ENCODE data around the gene GPR78. TPM values are rescaled to one million over a fixed set of nuclear protein-coding genes. Genes with fewer than 3 reads are reported as not detected.

Gene GPR78
- total and polyA plus RNA-seq, 2 donors: 0.05 to 0.91 TPM

DNA sequence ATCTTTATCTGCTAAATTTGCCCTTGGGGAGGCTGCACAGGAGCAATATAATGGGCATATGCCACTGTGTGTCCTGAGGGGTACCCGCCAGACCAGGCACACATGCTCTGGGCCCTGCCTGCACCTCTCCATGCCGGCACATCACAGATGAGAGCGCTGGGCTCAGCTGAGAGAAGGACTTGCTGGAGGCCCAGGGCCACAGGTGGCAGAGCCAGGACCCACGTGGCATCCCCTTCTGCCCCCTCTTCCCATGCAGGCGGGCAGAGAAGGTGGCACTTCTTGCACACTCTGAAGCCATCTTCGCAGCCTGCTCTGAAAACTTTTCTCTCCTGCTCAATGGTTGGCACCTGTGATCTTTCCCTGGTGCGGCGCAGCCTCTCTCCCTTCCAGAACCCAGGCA lies 32.5 kb downstream of the GPR78 start:
- 91% methylated on average over 8 of the region's 8 CpGs for WGBS
- no peak overlapping the region for H3K27ac ChIP-seq (ENCODE audit: low read depth in 1 of 2, low read length in 1 of 2)
- no peaks in the 10 kb centered on the region for H3K4me1 ChIP-seq (ENCODE audit: control insufficient read depth in 2 of 2, insufficient read depth in 2 of 2, low read length in 2 of 2)
- H3K36me3 ChIP-seq (ENCODE audit: control insufficient read depth in 2 of 2, insufficient read depth in 2 of 2, low read length in 1 of 2): no peaks in the 10 kb centered on the region
- no peak overlapping the region for H3K4me3 ChIP-seq (ENCODE audit: low read length in 2 of 2)
- no peaks in the 10 kb centered on the region for H3K9me3 ChIP-seq (ENCODE audit: control insufficient read depth in 2 of 2, insufficient read depth in 1 of 2, low read length in 1 of 2)
- DNase-seq (ENCODE audit: low read depth in 6 of 9, low spot score in 9 of 9): no peak
- H3K27me3 ChIP-seq (ENCODE audit: control insufficient read depth in 2 of 2, insufficient read depth in 1 of 2, low read length in 1 of 2): peaks cover 0 to 2% of the 10 kb centered on the region in 2 donors

GRCh38 chr4:8613421-8614364 lies 33.5 kb downstream of the GPR78 start:
- no peaks in the 10 kb centered on the region for H3K4me1 ChIP-seq (ENCODE audit: control insufficient read depth in 2 of 2, insufficient read depth in 2 of 2, low read length in 2 of 2)
- no peaks in the 10 kb centered on the region for H3K27me3 ChIP-seq (ENCODE audit: control insufficient read depth in 2 of 2, insufficient read depth in 1 of 2, low read length in 1 of 2)
- H3K9me3 ChIP-seq (ENCODE audit: control insufficient read depth in 2 of 2, insufficient read depth in 1 of 2, low read length in 1 of 2): no peaks in the 10 kb centered on the region
- H3K36me3 ChIP-seq (ENCODE audit: control insufficient read depth in 2 of 2, insufficient read depth in 2 of 2, low read length in 1 of 2): no peaks in the 10 kb centered on the region
- WGBS: 97% methylated on average over 35 of the region's 35 CpGs
- H3K27ac ChIP-seq (ENCODE audit: low read depth in 1 of 2, low read length in 1 of 2): no peak overlapping the region
- H3K4me3 ChIP-seq (ENCODE audit: low read length in 2 of 2): no peak overlapping the region
- DNase-seq (ENCODE audit: low read depth in 6 of 9, low spot score in 9 of 9): no peak

DNA sequence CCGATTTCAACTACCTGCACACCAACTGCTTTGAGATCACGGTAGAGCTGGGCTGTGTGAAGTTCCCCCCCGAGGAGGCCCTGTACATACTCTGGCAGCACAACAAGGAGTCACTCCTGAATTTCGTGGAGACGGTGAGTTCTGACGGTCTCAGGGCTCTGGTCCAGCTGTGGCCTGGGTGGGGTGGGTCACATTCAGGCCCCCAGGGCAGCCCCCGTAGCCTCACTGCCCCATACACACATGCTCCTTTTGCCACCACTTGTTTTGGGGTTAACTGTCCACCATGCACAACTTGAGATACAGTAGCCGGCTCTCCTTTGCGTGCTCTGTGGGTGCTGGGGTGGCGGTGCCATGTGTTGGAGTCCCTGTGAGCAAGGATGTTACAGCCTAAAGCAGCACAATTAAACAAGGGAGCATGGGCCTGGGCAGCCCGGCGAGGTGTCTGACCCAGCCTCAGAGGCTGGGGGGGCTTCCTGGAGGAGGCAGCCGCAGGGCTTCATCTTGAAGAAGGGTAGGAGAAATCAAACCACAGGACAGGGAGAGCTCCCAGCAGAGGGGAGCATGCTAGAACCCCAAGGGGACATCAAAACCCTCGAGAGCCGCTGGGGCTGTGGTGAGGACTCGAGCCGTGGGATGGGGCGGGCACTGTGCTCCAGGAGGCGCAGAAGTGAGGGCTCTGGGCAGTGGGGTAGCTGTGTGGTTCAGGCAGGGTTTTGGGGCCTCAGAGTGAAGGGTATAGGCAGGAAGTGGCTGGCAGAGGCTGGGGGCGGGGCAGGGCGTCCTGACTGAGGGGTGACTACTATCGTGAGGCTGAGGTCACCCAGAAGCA lies 34.4 kb downstream of the GPR78 start:
- H3K27me3 ChIP-seq (ENCODE audit: control insufficient read depth in 2 of 2, insufficient read depth in 1 of 2, low read length in 1 of 2): no peaks in the 10 kb centered on the region
- H3K36me3 ChIP-seq (ENCODE audit: control insufficient read depth in 2 of 2, insufficient read depth in 2 of 2, low read length in 1 of 2): no peaks in the 10 kb centered on the region
- H3K4me3 ChIP-seq (ENCODE audit: low read length in 2 of 2): no peak overlapping the region
- H3K27ac ChIP-seq (ENCODE audit: low read depth in 1 of 2, low read length in 1 of 2): no peak overlapping the region
- H3K9me3 ChIP-seq (ENCODE audit: control insufficient read depth in 2 of 2, insufficient read depth in 1 of 2, low read length in 1 of 2): no peaks in the 10 kb centered on the region
- 61% methylated on average over 22 of the region's 22 CpGs for WGBS
- no peaks in the 10 kb centered on the region for H3K4me1 ChIP-seq (ENCODE audit: control insufficient read depth in 2 of 2, insufficient read depth in 2 of 2, low read length in 2 of 2)
- DNase-seq (ENCODE audit: low read depth in 6 of 9, low spot score in 9 of 9): no peak

- Histone ChIP-seq H3K4me1 (ENCODE audit: control insufficient read depth in 2 of 2, insufficient read depth in 2 of 2, low read length in 2 of 2) (no peaks in the 10 kb centered on the region), H3K27ac (ENCODE audit: low read depth in 1 of 2, low read length in 1 of 2) (no peak overlapping the region), H3K9me3 (ENCODE audit: control insufficient read depth in 2 of 2, insufficient read depth in 1 of 2, low read length in 1 of 2) (no peaks in the 10 kb centered on the region), H3K4me3 (ENCODE audit: low read length in 2 of 2) (no peak overlapping the region), H3K27me3 (ENCODE audit: control insufficient read depth in 2 of 2, insufficient read depth in 1 of 2, low read length in 1 of 2) (no peaks in the 10 kb centered on the region), H3K36me3 (ENCODE audit: control insufficient read depth in 2 of 2, insufficient read depth in 2 of 2, low read length in 1 of 2) (no peaks in the 10 kb centered on the region)
- 93% methylated on average over 13 of the region's 13 CpGs for WGBS
- no peak for DNase-seq (ENCODE audit: low read depth in 6 of 9, low spot score in 9 of 9)
Observed at GRCh38 chr4:8615366-8615765, 35.2 kb downstream of the GPR78 start.

DNA sequence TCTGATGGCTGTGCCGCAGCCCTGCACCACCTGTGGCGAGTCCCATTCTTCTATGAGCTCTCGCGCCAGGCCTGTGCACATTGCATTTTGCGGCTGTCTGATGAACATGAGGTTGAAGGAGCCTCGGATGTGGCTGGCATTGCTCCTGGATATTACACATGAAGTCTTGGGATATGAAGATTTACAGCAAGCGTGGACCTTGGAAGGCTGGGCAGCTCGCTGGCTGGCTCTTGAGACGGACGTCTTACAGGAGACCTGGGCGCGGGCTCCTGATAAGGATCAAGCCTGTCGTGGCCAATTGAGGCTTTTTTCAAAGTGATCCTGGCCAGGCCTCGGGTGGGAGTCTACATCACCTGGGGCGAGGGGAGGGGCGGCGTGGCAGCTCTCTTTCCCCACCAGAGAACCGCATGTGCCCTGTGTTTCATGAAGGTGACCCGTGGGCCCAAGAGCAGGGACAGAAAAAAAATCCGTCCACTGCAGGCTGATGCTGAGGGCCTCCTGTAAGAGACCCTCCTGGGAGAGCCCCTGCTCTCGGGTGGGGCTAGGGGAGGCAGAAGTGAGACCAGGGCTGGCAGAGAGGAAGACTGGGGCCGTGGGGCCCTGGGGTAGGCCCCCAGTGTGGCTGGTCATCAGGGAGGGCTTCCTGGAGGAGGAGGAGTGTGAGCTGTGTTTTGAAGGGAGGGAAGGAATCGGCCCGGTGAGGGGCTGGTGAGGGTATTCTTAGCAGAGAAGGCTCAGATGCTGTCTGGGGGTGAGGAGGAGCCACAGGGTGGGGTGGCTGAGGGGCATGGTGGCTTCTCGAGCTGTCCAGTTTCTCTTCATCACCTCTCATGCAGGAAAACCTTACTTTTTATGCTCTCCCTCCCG lies 36.0 kb downstream of the GPR78 start:
- no peaks in the 10 kb centered on the region for H3K27me3 ChIP-seq (ENCODE audit: control insufficient read depth in 2 of 2, insufficient read depth in 1 of 2, low read length in 1 of 2)
- no peaks in the 10 kb centered on the region for H3K36me3 ChIP-seq (ENCODE audit: control insufficient read depth in 2 of 2, insufficient read depth in 2 of 2, low read length in 1 of 2)
- no peak overlapping the region for H3K4me3 ChIP-seq (ENCODE audit: low read length in 2 of 2)
- no peaks in the 10 kb centered on the region for H3K9me3 ChIP-seq (ENCODE audit: control insufficient read depth in 2 of 2, insufficient read depth in 1 of 2, low read length in 1 of 2)
- no peak for DNase-seq (ENCODE audit: low read depth in 6 of 9, low spot score in 9 of 9)
- WGBS: 88% methylated on average over 26 of the region's 26 CpGs
- no peaks in the 10 kb centered on the region for H3K4me1 ChIP-seq (ENCODE audit: control insufficient read depth in 2 of 2, insufficient read depth in 2 of 2, low read length in 2 of 2)
- no peak overlapping the region for H3K27ac ChIP-seq (ENCODE audit: low read depth in 1 of 2, low read length in 1 of 2)

DNA sequence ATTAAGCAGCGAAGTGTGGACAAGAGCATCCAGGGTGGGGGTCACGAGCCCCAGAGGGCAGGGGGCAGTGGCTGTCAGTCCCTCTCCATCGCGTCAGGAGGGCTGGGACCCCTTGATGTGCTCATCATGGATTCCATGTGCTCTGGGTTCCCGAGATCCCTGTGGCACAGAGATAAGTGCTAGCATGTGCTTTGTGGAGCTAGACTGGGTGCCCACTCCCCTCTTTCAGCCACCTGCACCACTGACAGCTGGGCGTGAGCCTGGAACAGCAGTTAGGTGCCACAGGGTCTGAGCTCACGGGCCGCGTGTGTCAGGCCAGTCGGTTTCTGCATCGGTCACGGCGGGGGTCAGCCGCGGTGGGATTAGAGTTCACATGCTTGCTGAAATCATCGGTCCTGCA lies 36.6 kb downstream of the GPR78 start:
- Histone ChIP-seq H3K27me3 (ENCODE audit: control insufficient read depth in 2 of 2, insufficient read depth in 1 of 2, low read length in 1 of 2) (no peaks in the 10 kb centered on the region), H3K9me3 (ENCODE audit: control insufficient read depth in 2 of 2, insufficient read depth in 1 of 2, low read length in 1 of 2) (no peaks in the 10 kb centered on the region), H3K4me3 (ENCODE audit: low read length in 2 of 2) (no peak overlapping the region), H3K4me1 (ENCODE audit: control insufficient read depth in 2 of 2, insufficient read depth in 2 of 2, low read length in 2 of 2) (no peaks in the 10 kb centered on the region), H3K27ac (ENCODE audit: low read depth in 1 of 2, low read length in 1 of 2) (no peak overlapping the region), H3K36me3 (ENCODE audit: control insufficient read depth in 2 of 2, insufficient read depth in 2 of 2, low read length in 1 of 2) (no peaks in the 10 kb centered on the region)
- 93% methylated on average over 16 of the region's 16 CpGs for WGBS
- no peak for DNase-seq (ENCODE audit: low read depth in 6 of 9, low spot score in 9 of 9)

DNA sequence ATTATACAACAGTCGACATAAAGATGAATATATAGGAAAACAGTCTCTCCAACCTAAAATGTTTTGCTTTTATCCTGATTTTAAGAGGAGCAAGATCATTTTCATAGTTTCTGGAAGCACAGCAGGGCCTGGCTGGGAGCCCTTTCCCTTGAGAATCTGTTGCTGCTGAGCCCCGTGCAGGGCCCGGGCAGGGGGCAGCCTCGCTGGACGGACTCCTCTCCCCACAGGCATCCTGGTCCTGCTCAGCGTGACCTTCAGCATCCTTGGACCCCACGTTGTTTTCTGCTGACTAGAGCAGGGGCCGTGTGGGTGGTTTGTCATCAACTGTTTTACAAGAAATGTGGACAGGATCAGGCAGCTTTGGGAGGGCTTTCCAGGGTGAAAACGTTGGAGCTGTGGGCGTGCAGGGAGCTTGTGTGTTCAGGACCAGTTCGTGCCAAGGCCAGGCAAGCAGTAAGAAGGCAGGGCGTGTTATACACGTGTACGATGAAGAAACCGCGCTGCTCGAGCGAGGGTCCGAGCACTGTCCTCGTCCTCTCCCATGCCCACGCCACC lies 37.4 kb downstream of the GPR78 start:
- Histone ChIP-seq H3K27ac (ENCODE audit: low read depth in 1 of 2, low read length in 1 of 2) (no peak overlapping the region), H3K4me3 (ENCODE audit: low read length in 2 of 2) (no peak overlapping the region), H3K9me3 (ENCODE audit: control insufficient read depth in 2 of 2, insufficient read depth in 1 of 2, low read length in 1 of 2) (no peaks in the 10 kb centered on the region), H3K4me1 (ENCODE audit: control insufficient read depth in 2 of 2, insufficient read depth in 2 of 2, low read length in 2 of 2) (no peaks in the 10 kb centered on the region), H3K27me3 (ENCODE audit: control insufficient read depth in 2 of 2, insufficient read depth in 1 of 2, low read length in 1 of 2) (no peaks in the 10 kb centered on the region), H3K36me3 (ENCODE audit: control insufficient read depth in 2 of 2, insufficient read depth in 2 of 2, low read length in 1 of 2) (no peaks in the 10 kb centered on the region)
- WGBS: 87% methylated on average over 21 of the region's 21 CpGs
- DNase-seq (ENCODE audit: low read depth in 6 of 9, low spot score in 9 of 9): no peak

DNA sequence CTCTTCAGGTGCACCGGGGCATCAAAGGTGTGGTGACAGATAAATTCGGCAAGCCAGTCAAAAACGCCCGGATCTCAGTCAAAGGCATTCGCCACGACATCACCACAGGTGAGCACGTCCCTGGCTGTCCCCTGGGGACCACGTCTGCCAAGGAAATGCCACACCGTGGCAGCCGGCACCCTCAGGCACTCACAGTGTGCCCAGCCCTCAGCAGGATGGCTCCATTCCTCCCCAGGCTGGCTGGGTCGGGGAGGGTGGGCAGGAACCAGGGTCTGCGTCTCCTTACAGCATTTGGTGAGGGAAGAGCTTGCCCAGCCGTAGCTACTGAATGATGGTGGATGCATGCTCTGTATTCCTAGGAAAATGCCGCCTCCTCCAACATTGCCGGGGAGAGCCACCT lies 38.2 kb downstream of the GPR78 start:
- Histone ChIP-seq H3K4me3 (ENCODE audit: low read length in 2 of 2) (no peak overlapping the region), H3K4me1 (ENCODE audit: control insufficient read depth in 2 of 2, insufficient read depth in 2 of 2, low read length in 2 of 2) (no peaks in the 10 kb centered on the region), H3K27ac (ENCODE audit: low read depth in 1 of 2, low read length in 1 of 2) (no peak overlapping the region), H3K36me3 (ENCODE audit: control insufficient read depth in 2 of 2, insufficient read depth in 2 of 2, low read length in 1 of 2) (no peaks in the 10 kb centered on the region), H3K27me3 (ENCODE audit: control insufficient read depth in 2 of 2, insufficient read depth in 1 of 2, low read length in 1 of 2) (no peaks in the 10 kb centered on the region), H3K9me3 (ENCODE audit: control insufficient read depth in 2 of 2, insufficient read depth in 1 of 2, low read length in 1 of 2) (no peaks in the 10 kb centered on the region)
- 95% methylated on average over 15 of the region's 15 CpGs for WGBS
- no peak for DNase-seq (ENCODE audit: low read depth in 6 of 9, low spot score in 9 of 9)

Measured in thymus (tissue), 11 donors.